Calu3 (cell line): Measurements from ENCODE around the gene HELLS. TPM values are rescaled to one million over a fixed set of nuclear protein-coding genes. Genes with fewer than 3 reads are reported as not detected.
"Not testable (repeated sequence)": the region's sequence is repeated elsewhere in the genome, so short reads cannot be mapped to it uniquely, and the experiment has no call there.

Experiments used
- BruUV-seq: library from RNA; stranded (reverse); fragments of 400-500 nt; replicated peaks from 2 replicates; lab custom pipeline; 2021; lab: Mats Ljungman, UMichigan
- CTCF ChIA-PET: fragments of 300-600 bp; sonication (Branson Sonifier 250); formaldehyde crosslinking; loops from one replicate; lab custom pipeline; 2022; ENCODE audit warnings: antibody characterized with exemption; lab: Charles Lee
- DNase-seq: peaks from one replicate; pipeline ENCODE4 v3.0.0; 2022
- H3K27ac Mint-ChIP-seq: one replicate; pipeline ENCODE4 v1.8.0; 2022; ENCODE audit warnings: mixed read lengths; ENCODE audit not compliant: unreplicated experiment
- H3K27me3 Mint-ChIP-seq: one replicate; pipeline ENCODE4 v1.8.0; 2022; ENCODE audit warnings: mixed read lengths; ENCODE audit not compliant: unreplicated experiment
- H3K36me3 Mint-ChIP-seq: one replicate; pipeline ENCODE4 v1.8.0; 2022; ENCODE audit warnings: mild to moderate bottlenecking, moderate library complexity, mixed read lengths; ENCODE audit not compliant: insufficient read depth, unreplicated experiment
- H3K4me1 Mint-ChIP-seq: one replicate; pipeline ENCODE4 v1.8.0; 2022; ENCODE audit warnings: mild to moderate bottlenecking, low read depth, mixed read lengths; ENCODE audit not compliant: unreplicated experiment
- H3K4me3 Mint-ChIP-seq: one replicate; pipeline ENCODE4 v1.8.0; 2022; ENCODE audit warnings: mild to moderate bottlenecking, low read depth, moderate library complexity, mixed read lengths; ENCODE audit not compliant: unreplicated experiment
- H3K9me3 Mint-ChIP-seq: one replicate; pipeline ENCODE4 v1.8.0; 2022; ENCODE audit warnings: low read depth, mixed read lengths; ENCODE audit not compliant: unreplicated experiment
- intact Hi-C: fragments of 100-400 bp; cut with micrococcal nuclease; formaldehyde crosslinking; loops from one replicate; pipeline ENCODE4 v1.10.0; 2022; ENCODE audit not compliant: unreplicated experiment
- total RNA-seq: library from RNA; stranded (reverse); gene quantifications from 2 replicates; pipeline ENCODE4 v1.2.3, GENCODE V29; 2022
- TF ChIP-seq, protein P1 (sequence below): fragments of 200-600 bp; IDR thresholded peaks from one replicate; pipeline ENCODE4 v1.8.0; 2022; ENCODE audit warnings: antibody characterized with exemption; ENCODE audit not compliant: unreplicated experiment

HELLS gene
- total RNA-seq, 1 experiment from 2014 or later = 63.3 TPM

- no peaks in the 10 kb centered on the region for H3K36me3 Mint-ChIP-seq
- TF ChIP-seq, protein P1, sequence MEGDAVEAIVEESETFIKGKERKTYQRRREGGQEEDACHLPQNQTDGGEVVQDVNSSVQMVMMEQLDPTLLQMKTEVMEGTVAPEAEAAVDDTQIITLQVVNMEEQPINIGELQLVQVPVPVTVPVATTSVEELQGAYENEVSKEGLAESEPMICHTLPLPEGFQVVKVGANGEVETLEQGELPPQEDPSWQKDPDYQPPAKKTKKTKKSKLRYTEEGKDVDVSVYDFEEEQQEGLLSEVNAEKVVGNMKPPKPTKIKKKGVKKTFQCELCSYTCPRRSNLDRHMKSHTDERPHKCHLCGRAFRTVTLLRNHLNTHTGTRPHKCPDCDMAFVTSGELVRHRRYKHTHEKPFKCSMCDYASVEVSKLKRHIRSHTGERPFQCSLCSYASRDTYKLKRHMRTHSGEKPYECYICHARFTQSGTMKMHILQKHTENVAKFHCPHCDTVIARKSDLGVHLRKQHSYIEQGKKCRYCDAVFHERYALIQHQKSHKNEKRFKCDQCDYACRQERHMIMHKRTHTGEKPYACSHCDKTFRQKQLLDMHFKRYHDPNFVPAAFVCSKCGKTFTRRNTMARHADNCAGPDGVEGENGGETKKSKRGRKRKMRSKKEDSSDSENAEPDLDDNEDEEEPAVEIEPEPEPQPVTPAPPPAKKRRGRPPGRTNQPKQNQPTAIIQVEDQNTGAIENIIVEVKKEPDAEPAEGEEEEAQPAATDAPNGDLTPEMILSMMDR = no peak
- H3K27ac Mint-ChIP-seq = no peak overlapping the region
- H3K9me3 Mint-ChIP-seq = peaks cover 3% of the 10 kb centered on the region
- no TSS peak for BruUV-seq
- CTCF ChIA-PET = no interaction called here
- no peaks in the 10 kb centered on the region for H3K4me1 Mint-ChIP-seq
- intact Hi-C loops = loop anchor here (5.0 kb wide), 1 partner anchor 620 kb away; no protein-coding TSS in a partner anchor
- DNase-seq = no peak
- H3K27me3 Mint-ChIP-seq = no peaks in the 10 kb centered on the region
- H3K4me3 Mint-ChIP-seq = no peak overlapping the region
Measured at GRCh38 chr10:94627511-94627910, 81.9 kb downstream of the HELLS start.

GRCh38 chr10:94630017-94630688 is 84.6 kb downstream of the HELLS start:
- no TSS peak for BruUV-seq

GRCh38 chr10:94631077-94631875 is 85.7 kb downstream of the HELLS start:
- BruUV-seq = no TSS peak
- TF ChIP-seq, protein P1 = no peak
- intact Hi-C loops = loop anchor here (5.0 kb wide), 4 partner anchors 46 to 731 kb away; no protein-coding TSS in a partner anchor
- no peak overlapping the region for H3K4me3 Mint-ChIP-seq
- no peaks in the 10 kb centered on the region for H3K4me1 Mint-ChIP-seq
- H3K36me3 Mint-ChIP-seq = no peaks in the 10 kb centered on the region
- H3K27me3 Mint-ChIP-seq = no peaks in the 10 kb centered on the region
- no peak overlapping the region for H3K27ac Mint-ChIP-seq
- CTCF ChIA-PET = interaction anchor here (0.7 kb wide), 1 partner anchor 74 kb away, joined by 5 read pairs; no protein-coding TSS in a partner anchor
- no peak for DNase-seq
- peaks cover 3% of the 10 kb centered on the region for H3K9me3 Mint-ChIP-seq

More at GRCh38 chr10:94630017-94630688, 84.6 kb downstream of the HELLS start:
- CTCF ChIA-PET = interaction anchor here (0.6 kb wide), 1 partner anchor 1245 kb away, joined by 3 read pairs; no protein-coding TSS in a partner anchor
- peaks cover 3% of the 10 kb centered on the region for H3K9me3 Mint-ChIP-seq
- H3K27ac Mint-ChIP-seq = no peak overlapping the region
- no peaks in the 10 kb centered on the region for H3K27me3 Mint-ChIP-seq
- H3K36me3 Mint-ChIP-seq = no peaks in the 10 kb centered on the region
- no peak overlapping the region for H3K4me3 Mint-ChIP-seq
- TF ChIP-seq, protein P1 = no peak
- intact Hi-C loops = loop anchor here (5.0 kb wide), 4 partner anchors 47 to 732 kb away; no protein-coding TSS in a partner anchor
- no peak for DNase-seq
- no peaks in the 10 kb centered on the region for H3K4me1 Mint-ChIP-seq

DNA sequence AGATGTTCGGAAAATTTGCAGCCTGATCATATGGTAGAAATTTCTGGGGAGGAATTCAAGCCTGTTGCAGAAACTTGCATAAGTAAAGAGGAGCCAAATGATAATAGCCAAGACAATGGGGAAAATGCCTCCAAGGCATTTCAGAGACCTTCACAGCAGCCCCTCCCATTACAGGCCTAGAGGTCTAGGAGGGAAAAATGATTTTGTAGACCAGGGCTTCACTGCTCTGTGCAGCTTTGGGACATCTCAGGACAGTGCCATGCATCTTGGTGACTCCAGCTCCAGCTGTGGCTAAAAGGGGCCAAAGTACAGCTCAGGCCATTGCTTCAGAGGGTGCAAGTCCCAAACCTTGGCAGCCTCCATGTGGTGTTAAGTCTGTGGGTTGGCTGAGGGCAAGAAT is 87.4 kb downstream of the HELLS start:
- TF ChIP-seq, protein P1 = no peak
- H3K4me1 Mint-ChIP-seq = no peaks in the 10 kb centered on the region
- no peak overlapping the region for H3K4me3 Mint-ChIP-seq
- no peaks in the 10 kb centered on the region for H3K27me3 Mint-ChIP-seq
- H3K27ac Mint-ChIP-seq = no peak overlapping the region
- no peaks in the 10 kb centered on the region for H3K36me3 Mint-ChIP-seq
- CTCF ChIA-PET = no interaction called here
- H3K9me3 Mint-ChIP-seq = peaks cover 9% of the 10 kb centered on the region
- DNase-seq = no peak
- BruUV-seq = no TSS peak
- intact Hi-C loops = loop anchor here (5.0 kb wide), 4 partner anchors 44 to 729 kb away; no protein-coding TSS in a partner anchor

DNA sequence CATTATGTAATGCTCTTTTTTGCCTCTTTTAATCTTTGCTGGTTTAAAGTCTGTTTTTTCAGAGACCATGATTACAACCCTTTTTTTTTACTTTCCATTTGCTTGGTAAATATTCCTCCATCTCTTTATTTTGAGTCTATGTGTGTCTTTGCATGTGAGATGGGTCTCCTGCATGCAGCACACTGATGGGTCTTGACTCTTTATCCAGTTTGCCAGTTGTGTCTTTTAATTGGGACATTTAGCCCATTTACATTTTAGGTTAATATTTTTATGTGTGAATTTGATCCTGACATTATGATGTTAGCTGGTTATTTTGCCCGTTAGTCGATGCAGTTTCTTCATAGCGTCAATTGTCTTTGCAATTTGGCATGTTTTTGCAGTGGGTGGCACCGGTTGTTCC is 92.5 kb downstream of the HELLS start:
- BruUV-seq, CTCF ChIA-PET, DNase-seq, H3K27ac Mint-ChIP-seq, H3K4me3 Mint-ChIP-seq, intact Hi-C loops, H3K27me3 Mint-ChIP-seq, H3K4me1 Mint-ChIP-seq, H3K36me3 Mint-ChIP-seq: not testable (repeated sequence)
- peaks cover 11% of the 10 kb centered on the region for H3K9me3 Mint-ChIP-seq
